SU-DHL-6 (cell line): ENCODE results near the gene SEMA6D.

Source experiments
- H2AFZ ChIP-seq: fragments of 200-600 bp; sonication (generic); 2 replicates; pipeline ENCODE4 v1.6.1; 2014; ENCODE audit warnings: low read depth, mild to moderate bottlenecking, moderate library complexity, mixed read lengths, antibody characterized with exemption, low read length; ENCODE audit not compliant: severe bottlenecking
- H3F3A ChIP-seq: fragments of 200-600 bp; shearing (Covaris generic); 2 replicates; pipeline ENCODE4 v1.6.0; 2016; ENCODE audit warnings: antibody characterized with exemption, mild to moderate bottlenecking; ENCODE audit not compliant: insufficient read depth
- H3K27ac ChIP-seq: fragments of 200-600 bp; sonication (generic); 2 replicates; pipeline ENCODE4 v1.5.1; 2016; ENCODE audit warnings: low read depth, mild to moderate bottlenecking, low read length, moderate library complexity, mixed read lengths
- H3K27me3 ChIP-seq: fragments of 200-600 bp; sonication (generic), shearing (Covaris generic); 2 replicates; pipeline ENCODE4 v1.6.0; 2014; ENCODE audit warnings: mild to moderate bottlenecking, low read length
- H3K36me3 ChIP-seq: fragments of 200-600 bp; sonication (generic); 2 replicates; pipeline ENCODE4 v1.6.1; 2014; ENCODE audit warnings: mild to moderate bottlenecking, low read length, mixed read lengths
- H3K4me2 ChIP-seq: fragments of 300-600, 200-600 bp; shearing (Covaris generic), sonication (generic); 2 replicates; pipeline ENCODE4 v1.6.0; 2014; ENCODE audit warnings: low read length, low read depth, mild to moderate bottlenecking; ENCODE audit not compliant: poor library complexity, severe bottlenecking
- H3K4me3 ChIP-seq: fragments of 200-600 bp; sonication (generic); 2 replicates; pipeline ENCODE4 v1.5.1; 2014; ENCODE audit warnings: antibody characterized with exemption, low read length, mild to moderate bottlenecking, mixed read lengths; ENCODE audit not compliant: insufficient read depth, poor library complexity, severe bottlenecking
- H3K79me2 ChIP-seq: fragments of 200-600 bp; sonication (generic); 2 replicates; pipeline ENCODE4 v1.6.1; 2014; ENCODE audit warnings: mild to moderate bottlenecking, low read length, moderate library complexity; ENCODE audit not compliant: insufficient read depth
- H3K9ac ChIP-seq: fragments of 200-600 bp; sonication (generic); 2 replicates; pipeline ENCODE4 v1.7.0; 2014; ENCODE audit warnings: mild to moderate bottlenecking, low read length
- H3K9me2 ChIP-seq: fragments of 200-600 bp; sonication (generic); replicated peaks from 2 replicates; pipeline ENCODE4 v1.6.1; 2014; ENCODE audit warnings: low read length; ENCODE audit not compliant: insufficient read depth
- H3K9me3 ChIP-seq: fragments of 200-600 bp; sonication (generic); 2 replicates; pipeline ENCODE4 v1.6.1; 2014; ENCODE audit warnings: low read length, mixed read lengths; ENCODE audit not compliant: insufficient read depth
- H4K20me1 ChIP-seq: fragments of 200-600 bp; sonication (generic); 2 replicates; pipeline ENCODE4 v1.6.1; 2014; ENCODE audit warnings: low read depth, mild to moderate bottlenecking, antibody characterized with exemption, low read length, moderate library complexity, mixed read lengths
- EZH2phosphoT487 ChIP-seq: fragments of 200-600 bp; sonication (generic), shearing (Covaris generic); conservative IDR thresholded peaks from 2 replicates; pipeline ENCODE4 v1.6.1; 2018; ENCODE audit warnings: mild to moderate bottlenecking, antibody characterized with exemption, low read length, moderate library complexity, mixed read lengths
- TF ChIP-seq, protein P1 (sequence below): fragments of 200-600 bp; sonication (generic); IDR thresholded peaks from one replicate; pipeline ENCODE4 v1.5.1; 2017; ENCODE audit warnings: antibody characterized with exemption, mild to moderate bottlenecking, low read length, moderate library complexity; ENCODE audit not compliant: insufficient read depth, poor library complexity, severe bottlenecking

Gene SEMA6D

GRCh38 chr15:47688573-47689086 is 28.7 kb upstream of the SEMA6D start:
- H4K20me1 ChIP-seq = no peaks in the 10 kb centered on the region
- no peaks in the 10 kb centered on the region for H3K79me2 ChIP-seq
- TF ChIP-seq, protein P1, sequence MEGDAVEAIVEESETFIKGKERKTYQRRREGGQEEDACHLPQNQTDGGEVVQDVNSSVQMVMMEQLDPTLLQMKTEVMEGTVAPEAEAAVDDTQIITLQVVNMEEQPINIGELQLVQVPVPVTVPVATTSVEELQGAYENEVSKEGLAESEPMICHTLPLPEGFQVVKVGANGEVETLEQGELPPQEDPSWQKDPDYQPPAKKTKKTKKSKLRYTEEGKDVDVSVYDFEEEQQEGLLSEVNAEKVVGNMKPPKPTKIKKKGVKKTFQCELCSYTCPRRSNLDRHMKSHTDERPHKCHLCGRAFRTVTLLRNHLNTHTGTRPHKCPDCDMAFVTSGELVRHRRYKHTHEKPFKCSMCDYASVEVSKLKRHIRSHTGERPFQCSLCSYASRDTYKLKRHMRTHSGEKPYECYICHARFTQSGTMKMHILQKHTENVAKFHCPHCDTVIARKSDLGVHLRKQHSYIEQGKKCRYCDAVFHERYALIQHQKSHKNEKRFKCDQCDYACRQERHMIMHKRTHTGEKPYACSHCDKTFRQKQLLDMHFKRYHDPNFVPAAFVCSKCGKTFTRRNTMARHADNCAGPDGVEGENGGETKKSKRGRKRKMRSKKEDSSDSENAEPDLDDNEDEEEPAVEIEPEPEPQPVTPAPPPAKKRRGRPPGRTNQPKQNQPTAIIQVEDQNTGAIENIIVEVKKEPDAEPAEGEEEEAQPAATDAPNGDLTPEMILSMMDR = no peak
- TF ChIP-seq EZH2phosphoT487 = no peak
- no peak overlapping the region for H3K9ac ChIP-seq
- H3K4me3 ChIP-seq = no peak overlapping the region
- H3K9me2 ChIP-seq = 0 out of 2 replicates have a peak, but pooled peaks cover 3% of the 10 kb centered on the region
- no peaks in the 10 kb centered on the region for H3K27me3 ChIP-seq
- no peaks in the 10 kb centered on the region for H3K36me3 ChIP-seq
- no peaks in the 10 kb centered on the region for H3F3A ChIP-seq
- no peak overlapping the region for H3K4me2 ChIP-seq
- no peaks in the 10 kb centered on the region for H3K9me3 ChIP-seq
- H3K27ac ChIP-seq = no peak overlapping the region
- H2AFZ ChIP-seq = no peak overlapping the region

DNA sequence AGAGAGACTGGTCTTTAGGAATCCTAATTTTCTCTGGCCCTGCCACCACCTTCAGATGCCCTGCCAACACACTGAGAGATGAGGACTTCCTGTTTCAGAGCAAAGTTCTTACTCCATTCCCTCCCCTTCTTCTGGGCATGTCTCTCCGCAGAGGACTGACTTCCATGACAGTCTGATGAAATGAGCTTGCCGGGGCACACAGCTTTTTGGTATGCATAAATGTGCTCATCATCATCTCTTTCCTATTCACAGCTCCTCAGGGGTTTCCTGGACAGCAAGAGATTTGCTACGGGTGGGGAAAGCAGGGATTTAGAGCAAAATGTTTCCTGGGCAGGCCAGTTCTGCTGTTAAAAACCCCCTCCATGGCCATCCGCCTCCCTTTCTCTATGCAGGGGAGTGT is 27.6 kb upstream of the SEMA6D start:
- TF ChIP-seq EZH2phosphoT487 = no peak
- TF ChIP-seq, protein P1 = no peak
- Histone ChIP-seq H3K9me3 (no peaks in the 10 kb centered on the region), H4K20me1 (no peaks in the 10 kb centered on the region), H3K79me2 (no peaks in the 10 kb centered on the region), H3K4me3 (no peak overlapping the region), H3K36me3 (no peaks in the 10 kb centered on the region), H3K27me3 (no peaks in the 10 kb centered on the region), H3F3A (no peaks in the 10 kb centered on the region), H2AFZ (no peak overlapping the region), H3K9me2 (0 out of 2 replicates have a peak, but pooled peaks cover 3% of the 10 kb centered on the region), H3K9ac (no peak overlapping the region), H3K4me2 (no peak overlapping the region), H3K27ac (no peak overlapping the region)

- no peak overlapping the region for H3K27ac ChIP-seq
- H3K9me2 ChIP-seq = no peaks in the 10 kb centered on the region
- H3K9ac ChIP-seq = no peak overlapping the region
- H3K9me3 ChIP-seq = no peaks in the 10 kb centered on the region
- no peak overlapping the region for H3K4me3 ChIP-seq
- no peaks in the 10 kb centered on the region for H3K36me3 ChIP-seq
- H4K20me1 ChIP-seq = no peaks in the 10 kb centered on the region
- H3K27me3 ChIP-seq = no peaks in the 10 kb centered on the region
- no peak overlapping the region for H3K4me2 ChIP-seq
- TF ChIP-seq EZH2phosphoT487 = no peak
- TF ChIP-seq, protein P1 = no peak
- no peaks in the 10 kb centered on the region for H3F3A ChIP-seq
- H2AFZ ChIP-seq = no peak overlapping the region
- H3K79me2 ChIP-seq = no peaks in the 10 kb centered on the region
Observed at GRCh38 chr15:47691882-47692281, 25.4 kb upstream of the SEMA6D start.

DNA sequence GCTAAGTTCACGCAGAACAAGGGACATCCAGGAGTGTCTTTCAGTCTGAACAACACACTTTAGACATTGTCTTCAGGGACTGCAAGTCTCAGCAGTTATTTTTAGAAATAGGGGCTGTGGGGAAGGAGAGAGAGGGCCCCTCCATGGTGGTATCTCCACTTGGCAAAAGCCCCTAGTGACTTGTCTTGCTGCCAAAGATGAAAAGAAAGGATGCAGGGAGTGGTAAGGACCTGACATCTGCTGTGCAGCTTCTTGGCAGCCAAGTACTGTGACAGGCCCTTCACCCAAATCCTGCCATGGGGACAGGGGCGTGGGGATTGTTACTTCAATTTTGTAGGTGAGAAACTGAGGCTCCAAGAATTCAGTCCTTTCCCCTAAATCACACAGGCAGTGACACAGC is 21.0 kb upstream of the SEMA6D start:
- no peaks in the 10 kb centered on the region for H3K79me2 ChIP-seq
- no peaks in the 10 kb centered on the region for H4K20me1 ChIP-seq
- no peaks in the 10 kb centered on the region for H3F3A ChIP-seq
- no peak overlapping the region for H3K9ac ChIP-seq
- H3K27ac ChIP-seq = no peak overlapping the region
- no peak overlapping the region for H3K4me2 ChIP-seq
- no peak overlapping the region for H3K4me3 ChIP-seq
- no peak for TF ChIP-seq EZH2phosphoT487
- TF ChIP-seq, protein P1 = no peak
- H3K27me3 ChIP-seq = no peaks in the 10 kb centered on the region
- H3K9me2 ChIP-seq = no peaks in the 10 kb centered on the region
- no peaks in the 10 kb centered on the region for H3K9me3 ChIP-seq
- H2AFZ ChIP-seq = no peak overlapping the region
- no peaks in the 10 kb centered on the region for H3K36me3 ChIP-seq
